Fibroblast of skin of right biceps (primary cell): ENCODE data around the gene ROPN1L.
"Not testable (repeated sequence)": the region's sequence is repeated elsewhere in the genome, so short reads cannot be mapped to it uniquely, and the experiment has no call there.

Source experiments
- DNase-seq: peaks from one replicate; pipeline ENCODE4 v3.0.0-alpha.2; 2013

The ROPN1L gene

GRCh38 chr5:10480237-10480985 lies 38.7 kb downstream of the ROPN1L start:
- peak; percentile 24 for DNase-seq

- no peak for DNase-seq
These were observed 39.7 kb downstream of the ROPN1L start for GRCh38 chr5:10481241-10481935.

- DNase-seq, result no peak
These were observed 41.3 kb downstream of the ROPN1L start for GRCh38 chr5:10482791-10483530.

- no peak for DNase-seq
These were observed 43.1 kb downstream of the ROPN1L start for GRCh38 chr5:10484774-10485141.

- DNase-seq, result peak; percentile 83
These were observed 43.6 kb downstream of the ROPN1L start for GRCh38 chr5:10485142-10485795.

GRCh38 chr5:10485897-10486296 lies 44.2 kb downstream of the ROPN1L start:
- no peak for DNase-seq

GRCh38 chr5:10486511-10487344 lies 45.0 kb downstream of the ROPN1L start:
- no peak for DNase-seq

GRCh38 chr5:10488144-10488543 lies 46.5 kb downstream of the ROPN1L start:
- DNase-seq, result no peak

GRCh38 chr5:10489810-10490426 lies 48.2 kb downstream of the ROPN1L start:
- DNase-seq, result peak; percentile 34

GRCh38 chr5:10490927-10491672 lies 49.4 kb downstream of the ROPN1L start:
- DNase-seq, result no peak

- DNase-seq, result no peak
These were observed 50.0 kb downstream of the ROPN1L start for GRCh38 chr5:10491673-10492026.

- DNase-seq, result no peak
These were observed 52.2 kb downstream of the ROPN1L start for GRCh38 chr5:10493884-10494283.

- not testable (repeated sequence) for DNase-seq
These were observed 52.8 kb downstream of the ROPN1L start for GRCh38 chr5:10494497-10494896.

- DNase-seq, result no peak
These were observed 55.9 kb downstream of the ROPN1L start for GRCh38 chr5:10497554-10497953.

GRCh38 chr5:10498350-10498749 lies 56.7 kb downstream of the ROPN1L start:
- DNase-seq, result no peak

- no peak for DNase-seq
These were observed 57.4 kb downstream of the ROPN1L start for GRCh38 chr5:10499066-10499465.

- no peak for DNase-seq
These were observed 58.1 kb downstream of the ROPN1L start for GRCh38 chr5:10499776-10500175.

- no peak for DNase-seq
These were observed 59.0 kb downstream of the ROPN1L start for GRCh38 chr5:10500669-10501068.

GRCh38 chr5:10501554-10502075 lies 59.9 kb downstream of the ROPN1L start:
- peak; percentile 65 for DNase-seq

- DNase-seq, result no peak
These were observed 60.5 kb downstream of the ROPN1L start for GRCh38 chr5:10502130-10502529.

GRCh38 chr5:10502578-10502977 lies 60.9 kb downstream of the ROPN1L start:
- no peak for DNase-seq
